HCT116 (cell line): ENCODE data around the gene COL28A1. TPM values are rescaled to one million over a fixed set of nuclear protein-coding genes. Genes with fewer than 3 reads are reported as not detected.

ENCODE experiments used
- ATAC-seq: fragments of 200-7000 bp; cut with Tn5 transposase; 2 replicates; pipeline ENCODE4 v1.9.1; 2020; ENCODE audit warnings: mild to moderate bottlenecking, moderate library complexity
- BruUV-seq: library from RNA; stranded (reverse); fragments of 400-500 nt; replicated peaks from 2 replicates; lab custom pipeline; 2021; lab: Mats Ljungman, UMichigan
- CTCF ChIA-PET: fragments of 300-600 bp; sonication (Branson Sonifier 250); formaldehyde crosslinking; loops from one replicate; lab custom pipeline; 2021; ENCODE audit warnings: antibody characterized with exemption; lab: Charles Lee
- POLR2A ChIA-PET: fragments of 300-600, 350-600 bp; sonication (Branson Sonifier 250); formaldehyde crosslinking; loops from one replicate; lab custom pipeline; 2021; ENCODE audit warnings: antibody characterized with exemption; lab: Charles Lee
- RAD21 ChIA-PET, 2 experiments: fragments of 300-600 bp; sonication (Branson Sonifier 250); formaldehyde crosslinking; loops; one replicate each; lab custom pipeline; 2023; ENCODE audit warnings: low total read pairs in 2 of 2; ENCODE audit not compliant: uncharacterized antibody in 2 of 2, unreplicated experiment in 2 of 2, low non-redundant PET in 1 of 2; lab: Charles Lee
- DNase-seq: peaks from one replicate; pipeline ENCODE4 v3.0.0-alpha.2; 2010; ENCODE audit warnings: low read depth, low spot score
- H2AFZ ChIP-seq: fragments of 200-600 bp; shearing (Covaris generic), sonication (generic); 2 replicates; pipeline ENCODE4 v1.6.1; 2017; ENCODE audit warnings: low read depth, mixed run types, mixed read lengths, antibody characterized with exemption, low read length; ENCODE audit not compliant: poor library complexity, severe bottlenecking
- H3K27ac ChIP-seq: 2 replicates; pipeline ENCODE4 v1.5.1; 2012; ENCODE audit warnings: low read depth, low read length
- H3K27me3 ChIP-seq: fragments of 200-600 bp; sonication (generic); 2 replicates; pipeline ENCODE4 v1.6.1; 2016; ENCODE audit warnings: mixed run types, low read length, mixed read lengths; ENCODE audit not compliant: insufficient read depth
- H3K36me3 ChIP-seq, 2 experiments: fragments of 200-500 bp in 1 of 2; fragments of 200-600 bp in 1 of 2; sonication (Bioruptor generic) in 1 of 2; sonication (generic) in 1 of 2; 2 replicates each; pipeline versions ENCODE4 v1.5.1 to v1.6.1; 2014 to 2016; ENCODE audit warnings: low read length in 2 of 2, inconsistent platforms in 1 of 2, mixed read lengths in 1 of 2, mixed run types in 1 of 2; ENCODE audit not compliant: insufficient read depth in 2 of 2, control insufficient read depth in 1 of 2
- H3K4me1 ChIP-seq, 2 experiments: fragments of 200-600 bp in 1 of 2; sonication (generic) in 1 of 2; 2 replicates each; pipeline versions ENCODE4 v1.5.1 to v1.6.1; 2012 to 2017; ENCODE audit warnings: low read length in 2 of 2, inconsistent platforms in 1 of 2, mild to moderate bottlenecking in 1 of 2, mixed read lengths in 1 of 2, mixed run types in 1 of 2, moderate library complexity in 1 of 2; ENCODE audit not compliant: insufficient read depth in 2 of 2, control insufficient read depth in 1 of 2
- H3K4me2 ChIP-seq: fragments of 200-600 bp; sonication (generic); 2 replicates; pipeline ENCODE4 v1.6.1; 2017; ENCODE audit warnings: mixed run types, low read length, mixed read lengths
- H3K4me3 ChIP-seq, 2 experiments: fragments of 200-600 bp in 1 of 2; sonication (generic) in 1 of 2; replicated peaks in 1 of 2; 2 replicates each; pipeline ENCODE4 v1.5.1; 2011 to 2016; ENCODE audit warnings: low read length in 2 of 2, control low read depth in 1 of 2, low read depth in 1 of 2, mild to moderate bottlenecking in 1 of 2, mixed read lengths in 1 of 2, mixed run types in 1 of 2
- H3K79me2 ChIP-seq: fragments of 200-600 bp; sonication (generic); 2 replicates; pipeline ENCODE4 v1.6.1; 2017; ENCODE audit warnings: mild to moderate bottlenecking, mixed run types, low read length, moderate library complexity, mixed read lengths; ENCODE audit not compliant: insufficient read depth
- H3K9ac ChIP-seq: fragments of 200-600 bp; sonication (generic); 2 replicates; pipeline ENCODE4 v1.6.1; 2016; ENCODE audit warnings: low read length, mixed read lengths
- H3K9me2 ChIP-seq: fragments of 200-600 bp; sonication (generic), shearing (Covaris generic); 2 replicates; pipeline ENCODE4 v1.6.1; 2017; ENCODE audit warnings: mixed run types, mild to moderate bottlenecking, moderate library complexity; ENCODE audit not compliant: insufficient read depth
- H3K9me3 ChIP-seq, 2 experiments: fragments of 200-500 bp in 1 of 2; fragments of 200-600 bp in 1 of 2; sonication (Bioruptor generic) in 1 of 2; sonication (generic) in 1 of 2; 2 replicates each; pipeline ENCODE4 v1.6.1; 2014 to 2017; ENCODE audit warnings: low read length in 2 of 2, mixed read lengths in 2 of 2, inconsistent platforms in 1 of 2, low read depth in 1 of 2, mild to moderate bottlenecking in 1 of 2, mixed run types in 1 of 2, moderate library complexity in 1 of 2; ENCODE audit not compliant: control insufficient read depth in 1 of 2, insufficient read depth in 1 of 2
- H4K20me1 ChIP-seq: fragments of 200-600 bp; sonication (generic), shearing (Covaris generic); 2 replicates; pipeline ENCODE4 v1.6.1; 2017; ENCODE audit warnings: mixed run types, mild to moderate bottlenecking, moderate library complexity; ENCODE audit not compliant: insufficient read depth
- CBX3 ChIP-seq: IDR thresholded peaks from 2 replicates; pipeline ENCODE4 v1.6.1; 2012; ENCODE audit warnings: low read depth
- EGR1 ChIP-seq: IDR thresholded peaks from 2 replicates; pipeline ENCODE4 v1.6.1; 2012; ENCODE audit warnings: low read depth
- ELF1 ChIP-seq: IDR thresholded peaks from 2 replicates; pipeline ENCODE4 v1.6.1; 2012; ENCODE audit warnings: low read depth, borderline replicate concordance
- EZH2 ChIP-seq: fragments of 200-600 bp; sonication (generic); IDR thresholded peaks from 2 replicates; pipeline ENCODE4 v1.6.1; 2017; ENCODE audit warnings: antibody characterized with exemption, mixed run types
- FOSL1 ChIP-seq: IDR thresholded peaks from 2 replicates; pipeline ENCODE4 v1.6.1; 2012; ENCODE audit warnings: low read depth
- JUND ChIP-seq: IDR thresholded peaks from 2 replicates; pipeline ENCODE4 v1.6.1; 2012
- POLR2AphosphoS5 ChIP-seq: IDR thresholded peaks from 2 replicates; pipeline ENCODE4 v1.6.1; 2011; ENCODE audit warnings: mild to moderate bottlenecking, low read depth, low read length, moderate library complexity
- RAD21 ChIP-seq: IDR thresholded peaks from 2 replicates; pipeline ENCODE4 v1.6.1; 2012; ENCODE audit warnings: low read depth, mild to moderate bottlenecking
- SIN3A ChIP-seq: IDR thresholded peaks from 2 replicates; pipeline ENCODE4 v1.6.1; 2012; ENCODE audit warnings: low read depth
- SP1 ChIP-seq: IDR thresholded peaks from 2 replicates; pipeline ENCODE4 v1.6.1; 2012; ENCODE audit warnings: low read depth
- SRF ChIP-seq: IDR thresholded peaks from 2 replicates; pipeline ENCODE4 v1.6.1; 2012; ENCODE audit warnings: low read depth
- TCF7L2 ChIP-seq: IDR thresholded peaks from 2 replicates; pipeline ENCODE4 v1.7.0; 2011; ENCODE audit warnings: borderline replicate concordance, inconsistent platforms; ENCODE audit not compliant: insufficient read depth, insufficient read length; ENCODE audit errors: extremely low read depth
- YY1 ChIP-seq: IDR thresholded peaks from 2 replicates; pipeline ENCODE4 v1.6.1; 2011; ENCODE audit warnings: low read length, low read depth, moderate library complexity, mild to moderate bottlenecking; ENCODE audit not compliant: insufficient replicate concordance; ENCODE audit errors: extremely low read depth
- ZFX ChIP-seq: fragments of 450-650 bp; IDR thresholded peaks from 2 replicates; pipeline ENCODE4 v1.6.1; 2017
- intact Hi-C: fragments of 100-400 bp; cut with micrococcal nuclease; formaldehyde crosslinking; loops from 2 replicates; pipeline ENCODE4 v1.10.0; 2022
- total RNA-seq: library from RNA; stranded (reverse); gene quantifications from one replicate; pipeline ENCODE4 v1.2.1, GENCODE V29; 2021; ENCODE audit not compliant: unreplicated experiment
- TF ChIP-seq, protein P1 (sequence below): IDR thresholded peaks from 2 replicates; pipeline ENCODE4 v1.6.1; 2012
- TF ChIP-seq, protein P2 (sequence below): IDR thresholded peaks from 2 replicates; pipeline ENCODE4 v1.6.1; 2012
- TF ChIP-seq, protein P3 (sequence below), 3 experiments: fragments of 200-600 bp in 1 of 3; sonication (generic) in 1 of 3; IDR thresholded peaks in 2 of 3; conservative IDR thresholded peaks in 1 of 3; 2 replicates each; pipeline ENCODE4 v1.5.1; 2012 to 2017; ENCODE audit warnings: low read depth in 2 of 3, low read length in 2 of 3, antibody characterized with exemption in 1 of 3, borderline replicate concordance in 1 of 3, control low read depth in 1 of 3, mild to moderate bottlenecking in 1 of 3, mixed read lengths in 1 of 3, mixed run types in 1 of 3, moderate library complexity in 1 of 3; ENCODE audit not compliant: insufficient read depth in 1 of 3

The COL28A1 gene
- total RNA-seq, 1 experiment from 2014 or later = 0.12 TPM

DNA sequence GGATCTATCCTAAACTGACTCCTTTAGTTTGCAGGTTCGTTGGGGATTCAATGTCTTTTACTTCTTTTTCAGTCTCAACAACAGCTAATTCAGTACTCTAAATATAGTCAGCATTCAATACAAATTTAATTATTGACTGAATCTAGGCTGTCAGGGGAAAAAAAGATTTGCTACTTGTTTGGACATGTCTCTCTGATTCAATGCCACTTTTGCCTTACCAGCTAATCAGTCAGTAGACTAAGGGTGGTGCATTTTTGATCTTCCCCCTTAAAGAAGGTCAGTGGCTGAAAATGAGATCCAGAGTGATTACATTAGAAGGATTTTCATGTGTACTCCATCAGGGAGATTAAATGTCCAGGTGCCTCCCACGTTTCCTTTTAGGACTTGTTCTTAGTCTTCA lies 208.2 kb downstream of the COL28A1 start:
- no peaks in the 10 kb centered on the region for H3K27me3 ChIP-seq
- ATAC-seq (no peak), DNase-seq (no peak)
- CTCF ChIA-PET = no interaction called here
- POLR2A ChIA-PET = no interaction called here
- no peak overlapping the region for H3K4me2 ChIP-seq
- RAD21 ChIA-PET = no interaction called here
- no peak overlapping the region for H2AFZ ChIP-seq
- BruUV-seq = no TSS peak
- H3K36me3 ChIP-seq = no peaks in the 10 kb centered on the region
- intact Hi-C loops = no loop called here
- H3K9me3 ChIP-seq = no peaks in the 10 kb centered on the region
- no peak overlapping the region for H3K9ac ChIP-seq
- no peaks in the 10 kb centered on the region for H4K20me1 ChIP-seq
- no peak overlapping the region for H3K27ac ChIP-seq
- H3K4me3 ChIP-seq = no peak overlapping the region
- no peaks in the 10 kb centered on the region for H3K9me2 ChIP-seq
- TF ChIP-seq RAD21 (no peak), EGR1 (no peak), ELF1 (no peak), JUND (no peak), SIN3A (no peak), YY1 (no peak)
- TF ChIP-seq, protein P1, sequence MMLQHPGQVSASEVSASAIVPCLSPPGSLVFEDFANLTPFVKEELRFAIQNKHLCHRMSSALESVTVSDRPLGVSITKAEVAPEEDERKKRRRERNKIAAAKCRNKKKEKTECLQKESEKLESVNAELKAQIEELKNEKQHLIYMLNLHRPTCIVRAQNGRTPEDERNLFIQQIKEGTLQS = no peak
- TF ChIP-seq, all 23 proteins: peak for 0
- no peaks in the 10 kb centered on the region for H3K4me1 ChIP-seq
- H3K79me2 ChIP-seq = no peaks in the 10 kb centered on the region

DNA sequence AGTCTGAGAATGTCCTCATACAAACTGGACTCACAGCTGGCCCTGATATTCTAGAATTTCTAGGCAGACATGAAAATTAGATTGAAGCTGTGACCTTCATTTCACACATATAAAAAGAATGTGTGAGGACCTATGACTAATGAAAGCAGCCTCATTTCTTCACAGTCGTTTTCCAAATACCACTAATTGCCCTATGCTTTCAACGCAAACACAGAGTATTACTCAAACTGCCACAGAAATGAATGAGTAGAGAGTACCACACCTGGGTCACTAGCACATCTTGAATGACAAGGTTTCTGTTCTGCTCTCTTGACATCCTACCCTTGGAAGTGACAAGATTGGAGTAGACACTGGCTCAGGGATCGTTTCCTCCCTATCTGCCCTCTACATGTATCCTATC lies 211.0 kb downstream of the COL28A1 start:
- no peaks in the 10 kb centered on the region for H3K9me3 ChIP-seq
- H3K27ac ChIP-seq = no peak overlapping the region
- no peaks in the 10 kb centered on the region for H3K27me3 ChIP-seq
- H3K79me2 ChIP-seq = no peaks in the 10 kb centered on the region
- RAD21 ChIA-PET = no interaction called here
- no peaks in the 10 kb centered on the region for H3K36me3 ChIP-seq
- H3K9me2 ChIP-seq = no peaks in the 10 kb centered on the region
- TF ChIP-seq, protein P2, sequence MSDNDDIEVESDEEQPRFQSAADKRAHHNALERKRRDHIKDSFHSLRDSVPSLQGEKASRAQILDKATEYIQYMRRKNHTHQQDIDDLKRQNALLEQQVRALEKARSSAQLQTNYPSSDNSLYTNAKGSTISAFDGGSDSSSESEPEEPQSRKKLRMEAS = no peak
- TF ChIP-seq SRF (no peak), SIN3A (no peak), POLR2AphosphoS5 (no peak), EGR1 (no peak), TCF7L2 (no peak), ELF1 (no peak), SP1 (no peak), YY1 (no peak), FOSL1 (no peak), CBX3 (no peak), ZFX (no peak), EZH2 (no peak), JUND (no peak)
- TF ChIP-seq, protein P1 = no peak
- TF ChIP-seq, protein P3, sequence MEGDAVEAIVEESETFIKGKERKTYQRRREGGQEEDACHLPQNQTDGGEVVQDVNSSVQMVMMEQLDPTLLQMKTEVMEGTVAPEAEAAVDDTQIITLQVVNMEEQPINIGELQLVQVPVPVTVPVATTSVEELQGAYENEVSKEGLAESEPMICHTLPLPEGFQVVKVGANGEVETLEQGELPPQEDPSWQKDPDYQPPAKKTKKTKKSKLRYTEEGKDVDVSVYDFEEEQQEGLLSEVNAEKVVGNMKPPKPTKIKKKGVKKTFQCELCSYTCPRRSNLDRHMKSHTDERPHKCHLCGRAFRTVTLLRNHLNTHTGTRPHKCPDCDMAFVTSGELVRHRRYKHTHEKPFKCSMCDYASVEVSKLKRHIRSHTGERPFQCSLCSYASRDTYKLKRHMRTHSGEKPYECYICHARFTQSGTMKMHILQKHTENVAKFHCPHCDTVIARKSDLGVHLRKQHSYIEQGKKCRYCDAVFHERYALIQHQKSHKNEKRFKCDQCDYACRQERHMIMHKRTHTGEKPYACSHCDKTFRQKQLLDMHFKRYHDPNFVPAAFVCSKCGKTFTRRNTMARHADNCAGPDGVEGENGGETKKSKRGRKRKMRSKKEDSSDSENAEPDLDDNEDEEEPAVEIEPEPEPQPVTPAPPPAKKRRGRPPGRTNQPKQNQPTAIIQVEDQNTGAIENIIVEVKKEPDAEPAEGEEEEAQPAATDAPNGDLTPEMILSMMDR (IDR thresholded peaks at IDR 0.05 in 2 of 3, conservative IDR thresholded peaks at IDR 0.05 in 1 of 3; ENCODE audit: borderline replicate concordance in 1 of 3, insufficient read depth in 1 of 3, low read depth in 2 of 3, low read length in 2 of 3) = no peak
- no TSS peak for BruUV-seq
- POLR2A ChIA-PET = no interaction called here
- no peak overlapping the region for H3K9ac ChIP-seq
- intact Hi-C loops = no loop called here
- H3K4me1 ChIP-seq = no peaks in the 10 kb centered on the region
- no peak overlapping the region for H3K4me2 ChIP-seq
- CTCF ChIA-PET = no interaction called here
- no peaks in the 10 kb centered on the region for H4K20me1 ChIP-seq
- H3K4me3 ChIP-seq = no peak overlapping the region
- no peak for ATAC-seq
- no peak overlapping the region for H2AFZ ChIP-seq
- no peak for DNase-seq
